Right renal pelvis (tissue), 4 donors: ENCODE results near the gene ANO9. TPM values are rescaled to one million over a fixed set of nuclear protein-coding genes. Genes with fewer than 3 reads are reported as not detected.

Source experiments
- DNase-seq, 4 donors: peaks; one replicate each; pipeline ENCODE4 v3.0.0-alpha.2; 2013; ENCODE audit warnings: low read depth in 4 of 4, low spot score in 3 of 4, missing footprints in 1 of 4
- polyA plus RNA-seq, 4 donors: library from polyadenylated mRNA; unstranded; fragments of 120-200 nt; gene quantifications; one replicate each; pipeline ENCODE4 v1.2.1, GENCODE V29; 2013; ENCODE audit not compliant: insufficient read length in 4 of 4

ANO9 gene
- polyA plus RNA-seq, 4 donors = 7.8 to 12.7 (median 9.6) TPM

DNA sequence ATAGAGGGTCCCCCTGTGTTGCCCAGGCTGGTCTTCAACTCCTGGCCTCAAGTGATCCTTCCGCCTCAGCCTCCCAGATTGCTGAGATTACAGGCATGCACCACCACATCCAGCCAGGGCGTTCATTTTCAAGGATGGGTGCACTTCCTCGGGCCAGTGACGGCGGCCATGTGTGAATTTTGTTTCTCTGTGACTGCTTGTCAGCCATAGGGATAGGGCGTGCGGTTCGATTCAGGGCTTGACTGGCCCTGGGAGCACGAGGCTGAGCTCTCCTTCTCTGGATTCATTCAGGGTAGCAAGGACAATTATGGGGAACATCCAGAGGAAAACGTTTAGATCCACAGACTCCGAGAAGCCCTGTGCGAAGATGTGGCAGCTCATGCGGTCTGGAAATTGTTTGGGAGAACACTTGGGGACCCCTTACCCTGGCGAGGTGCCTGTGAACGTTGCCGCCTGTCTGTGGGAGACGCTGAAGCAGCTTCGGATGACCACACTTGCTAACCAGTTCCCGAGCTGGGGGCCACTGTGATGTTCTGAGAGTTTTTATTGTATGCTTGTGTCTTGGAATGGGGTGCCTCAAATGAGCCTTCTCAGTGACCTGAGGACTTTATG, 11.2 kb upstream of the ANO9 start:
- no peak for DNase-seq

DNA sequence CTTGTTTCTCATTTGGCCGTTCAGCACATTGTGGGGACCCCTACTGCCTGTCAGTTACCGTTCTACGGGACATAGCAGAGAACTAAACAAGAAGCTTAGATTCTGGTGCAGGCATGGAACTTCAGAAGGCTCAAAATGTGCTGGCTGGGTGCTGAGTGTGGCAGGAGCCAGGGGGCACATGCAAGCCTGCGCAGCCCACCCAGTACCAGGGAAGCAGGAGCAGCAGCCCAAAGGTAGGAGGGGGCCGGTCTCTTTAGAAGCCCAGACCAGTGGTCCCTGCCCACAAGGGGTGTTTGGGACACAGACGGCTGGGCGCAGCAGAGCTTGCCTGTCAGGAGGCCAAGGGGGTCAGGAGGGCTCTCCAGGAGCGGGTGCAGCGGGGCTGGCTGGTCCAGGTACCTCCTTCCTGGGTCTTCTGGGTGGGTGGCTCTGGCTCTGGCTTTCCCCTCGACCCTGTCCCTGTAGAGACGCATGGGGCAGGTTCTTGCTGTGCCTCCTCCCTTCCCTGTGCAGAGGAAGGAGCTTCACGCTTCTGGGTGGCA, 10.5 kb upstream of the ANO9 start:
- no peak for DNase-seq

DNA sequence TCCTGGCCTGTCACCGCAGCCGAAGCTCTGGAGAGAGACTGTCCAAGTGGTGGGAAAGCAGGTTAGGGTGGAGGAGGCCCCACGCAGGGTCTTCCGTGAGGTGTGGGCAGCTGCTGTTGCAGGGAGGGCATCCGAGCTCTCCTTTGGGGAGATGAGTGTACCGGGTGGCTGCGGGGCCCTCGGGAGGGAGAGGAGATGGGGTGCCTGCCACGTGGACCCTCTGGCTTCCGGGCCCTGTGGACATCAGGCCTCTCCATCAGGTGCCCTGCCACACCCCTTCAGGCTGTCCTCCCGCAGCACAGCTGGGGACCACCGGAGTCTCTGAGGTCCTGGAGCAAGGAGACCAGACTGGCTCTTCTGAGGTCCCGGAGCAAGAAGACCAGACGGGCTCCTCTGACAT, 9.9 kb upstream of the ANO9 start:
- DNase-seq = no peak

DNA sequence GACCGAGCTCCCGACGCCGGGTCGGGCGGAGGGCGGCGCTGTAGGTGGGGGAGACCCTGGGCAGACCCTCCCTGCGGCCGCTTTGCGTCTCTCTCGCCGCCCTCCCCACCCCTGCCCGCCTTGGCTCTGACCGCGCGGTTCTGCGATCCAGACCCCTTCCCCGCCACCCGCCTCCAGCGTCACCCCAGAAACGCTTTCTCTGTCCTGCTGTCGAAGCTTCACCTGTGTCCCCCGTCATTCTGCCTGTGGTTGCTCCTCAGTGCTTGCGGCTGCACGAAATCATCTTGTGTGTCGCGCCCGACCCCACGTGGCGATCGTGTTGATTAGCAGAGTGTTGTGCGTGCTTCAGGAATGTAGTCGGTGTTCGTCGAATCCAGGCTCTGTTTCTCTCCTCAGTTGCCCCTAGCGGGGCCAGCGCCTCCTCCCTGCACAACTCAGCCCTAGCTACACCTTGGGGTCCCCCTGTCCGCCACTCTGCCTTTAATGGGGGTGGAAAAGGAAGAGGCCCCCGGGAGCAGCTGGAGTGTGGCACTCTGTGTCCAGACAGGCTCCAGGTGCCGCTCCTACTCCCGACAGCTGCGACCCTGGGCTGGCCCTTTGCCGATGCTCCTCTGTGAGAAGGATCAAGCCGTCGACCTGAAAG, 9.1 kb upstream of the ANO9 start:
- no peak for DNase-seq

DNA sequence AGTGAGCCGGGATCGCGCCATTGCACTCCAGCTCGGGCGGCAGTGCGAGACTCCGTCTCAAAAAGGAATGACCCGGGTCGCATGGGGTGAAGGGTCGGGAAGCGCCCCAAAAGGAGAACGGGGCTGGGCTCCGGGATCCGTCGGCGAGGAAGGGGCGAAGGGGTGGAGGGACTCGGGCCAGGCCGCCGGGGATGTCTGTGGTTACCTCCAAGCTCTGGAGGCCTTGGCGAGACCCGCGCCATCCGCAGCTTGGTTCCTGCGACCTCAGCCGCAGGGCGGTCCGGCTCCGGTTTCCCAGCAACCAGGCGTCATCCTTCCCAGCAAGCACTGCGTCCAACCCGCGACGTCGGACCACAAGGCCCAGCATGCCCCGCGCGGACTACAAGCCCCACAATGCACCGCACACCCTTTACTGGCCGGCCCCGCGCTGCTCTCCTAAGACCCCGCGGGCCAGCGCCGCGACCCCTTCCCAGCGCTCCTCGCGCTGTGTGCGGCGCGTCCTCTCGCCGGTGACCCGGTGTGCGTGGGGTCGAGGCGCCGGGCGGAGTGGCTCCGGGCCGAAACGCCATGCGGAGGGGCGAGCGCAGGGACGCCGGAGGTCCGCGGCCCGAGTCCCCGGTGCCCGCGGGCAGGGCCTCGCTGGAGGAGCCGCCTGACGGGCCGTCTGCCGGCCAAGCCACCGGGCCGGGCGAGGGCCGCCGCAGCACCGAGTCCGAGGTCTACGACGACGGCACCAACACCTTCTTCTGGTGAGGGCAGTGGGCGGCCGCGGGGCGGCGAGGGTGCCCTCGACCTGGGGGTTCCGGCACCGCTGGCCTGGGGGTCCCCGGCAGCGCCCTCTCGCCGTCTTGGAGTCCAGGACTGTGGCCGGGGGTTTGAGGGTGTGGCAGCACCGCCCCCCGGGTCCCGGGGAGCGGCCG, 8.3 kb upstream of the ANO9 start, which contains the start of gene PTDSS2:
PTDSS2 (plus strand) TSS at position 391 of the 920 bp plus-strand sequence; CDS start at position 568, 177 bp downstream.
- DNase-seq = peak; percentile 88 to 93 (median 92)

- DNase-seq = peak; percentile 80 to 86 (median 84)
Measured at GRCh38 chr11:447923-448731, 6.3 kb upstream of the ANO9 start.

DNA sequence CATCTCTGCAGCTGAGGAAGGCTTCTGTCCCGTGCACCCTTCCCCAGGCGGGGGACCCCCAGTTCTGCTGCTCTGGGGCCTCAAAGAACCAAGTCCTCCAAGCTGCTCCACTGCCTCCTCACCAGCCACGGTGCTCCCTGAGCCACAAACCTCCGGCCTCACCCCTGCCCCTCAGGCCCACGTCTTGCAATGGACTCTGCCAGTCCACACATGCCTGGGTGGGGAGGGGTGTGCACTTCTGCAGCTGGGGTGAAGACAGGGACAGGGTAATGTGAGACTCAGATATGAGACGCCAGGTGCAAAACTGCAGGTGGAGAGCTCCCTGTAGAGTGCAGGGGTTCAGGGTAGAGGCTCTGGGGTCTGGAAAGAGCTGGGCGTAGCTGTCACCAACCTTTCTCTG, 5.1 kb upstream of the ANO9 start:
- DNase-seq = no peak

DNA sequence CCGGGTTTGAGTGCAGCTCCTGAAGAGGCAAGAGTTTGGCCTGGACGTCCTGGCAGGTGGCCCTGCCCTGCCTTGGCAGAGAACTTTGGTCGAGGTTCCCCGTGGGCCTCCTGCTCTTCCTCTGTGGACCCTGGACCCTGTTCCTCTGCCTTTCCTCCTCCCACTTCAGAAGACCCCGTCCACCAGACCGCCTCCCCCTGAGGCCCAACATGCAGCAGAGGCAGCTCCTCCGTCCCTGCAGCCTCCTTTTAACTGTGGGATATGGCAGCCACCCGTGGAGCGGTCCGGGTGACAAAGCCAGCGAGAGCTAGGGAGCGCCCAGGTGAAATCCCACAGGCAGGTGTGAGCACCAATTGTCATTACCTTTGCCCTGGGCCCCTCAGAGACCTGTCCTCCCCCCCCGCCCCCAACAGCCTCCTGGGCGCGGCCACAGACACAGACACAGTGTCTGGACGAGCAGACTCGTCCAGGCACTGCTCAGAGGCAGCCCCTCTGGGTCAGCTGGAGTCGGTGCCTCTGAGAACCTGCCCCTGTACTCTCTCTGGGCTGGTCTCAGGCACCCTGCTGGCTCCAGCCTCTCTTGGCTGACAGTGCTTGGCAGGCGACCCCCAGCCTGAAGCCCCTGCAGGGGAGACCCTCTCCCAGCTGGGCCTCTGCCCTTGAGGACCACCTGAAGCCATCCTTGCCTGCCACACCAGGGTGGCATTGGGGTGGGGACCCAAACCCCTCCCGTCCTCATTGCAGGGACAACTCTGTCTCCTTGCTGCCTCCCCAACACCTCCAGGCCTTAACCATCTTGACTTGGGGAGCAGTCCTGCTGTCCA, 4.2 kb upstream of the ANO9 start:
- no peak for DNase-seq

DNA sequence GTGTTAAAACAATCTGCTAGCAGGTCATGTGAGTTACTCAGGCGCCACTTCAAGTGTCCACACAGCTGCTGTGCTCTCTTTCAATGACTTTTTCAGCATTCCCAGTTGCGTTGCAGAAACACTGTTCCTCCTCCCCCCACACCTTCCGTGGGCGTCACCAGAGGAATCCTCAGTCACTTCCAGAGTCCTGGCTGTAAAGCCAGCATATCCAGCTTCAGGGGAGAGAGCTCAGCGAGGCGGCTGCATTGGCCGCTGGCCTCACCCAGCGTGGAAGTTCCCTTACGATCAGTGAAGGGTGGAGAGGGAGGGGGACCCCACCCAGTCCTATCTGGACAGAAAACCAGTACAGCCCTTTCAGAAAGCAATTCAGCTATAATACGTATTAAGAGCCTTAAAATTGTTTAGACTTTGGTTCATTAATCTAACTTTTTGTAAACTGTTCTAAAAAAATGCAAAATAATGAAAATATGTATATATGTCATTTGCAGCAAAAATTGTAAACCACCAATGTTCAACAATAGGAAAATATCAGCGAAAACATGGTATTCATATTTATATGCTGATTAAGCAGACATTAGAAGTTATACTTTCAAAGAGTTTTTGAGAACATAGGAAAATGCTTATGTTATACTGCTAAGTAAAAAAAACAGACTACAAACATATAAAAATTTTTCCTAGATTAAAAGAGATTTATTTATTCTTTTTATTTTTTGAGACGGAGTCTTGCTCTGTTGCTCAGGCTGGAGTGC, 2.8 kb upstream of the ANO9 start:
- no peak for DNase-seq

GRCh38 chr11:443542-444199, 1.9 kb upstream of the ANO9 start:
- DNase-seq = no peak

DNA sequence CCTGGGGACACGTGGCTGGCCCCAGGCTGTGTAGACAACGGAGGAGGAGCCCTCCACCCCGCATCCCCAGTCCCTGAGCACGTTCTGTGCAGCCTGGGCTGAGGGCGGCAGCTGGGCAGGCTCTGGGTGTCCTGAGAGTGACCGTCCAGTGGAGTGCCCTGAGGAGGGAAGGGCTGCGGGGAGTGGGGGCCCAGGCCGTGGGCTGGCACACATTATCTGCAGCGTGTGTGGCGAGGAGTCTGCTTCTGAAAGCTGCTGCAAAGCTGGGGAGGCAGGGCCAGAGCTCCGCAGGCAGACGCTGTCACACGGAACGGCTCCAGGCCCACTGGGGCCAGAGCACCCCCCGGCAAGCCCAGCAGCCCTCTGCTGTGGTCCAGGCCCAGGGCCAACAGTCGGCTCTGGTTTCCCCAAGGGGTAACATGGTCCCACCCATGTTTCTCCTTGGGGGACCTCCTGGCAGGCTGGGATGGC, 835 bp upstream of the ANO9 start:
- DNase-seq = no peak

DNA sequence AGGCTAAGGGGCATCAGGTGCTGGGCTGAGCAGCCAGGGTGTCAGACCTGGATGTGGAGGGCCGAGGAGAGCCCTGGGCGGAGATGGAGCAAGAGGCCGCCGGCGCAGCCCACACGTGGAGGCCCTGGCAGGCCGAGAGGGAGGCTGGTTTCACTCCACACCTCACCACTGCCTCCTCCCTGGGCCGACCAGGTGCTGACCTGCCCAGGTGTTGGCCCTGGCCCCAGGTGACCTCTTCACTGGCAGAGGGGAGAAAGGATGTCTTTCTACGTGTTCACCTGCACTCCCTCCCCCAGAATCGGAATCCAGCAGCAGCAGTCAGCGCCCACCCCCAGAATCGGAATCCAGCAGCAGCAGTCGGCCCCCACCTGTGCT, 781 bp downstream of the ANO9 start:
- DNase-seq = no peak

DNA sequence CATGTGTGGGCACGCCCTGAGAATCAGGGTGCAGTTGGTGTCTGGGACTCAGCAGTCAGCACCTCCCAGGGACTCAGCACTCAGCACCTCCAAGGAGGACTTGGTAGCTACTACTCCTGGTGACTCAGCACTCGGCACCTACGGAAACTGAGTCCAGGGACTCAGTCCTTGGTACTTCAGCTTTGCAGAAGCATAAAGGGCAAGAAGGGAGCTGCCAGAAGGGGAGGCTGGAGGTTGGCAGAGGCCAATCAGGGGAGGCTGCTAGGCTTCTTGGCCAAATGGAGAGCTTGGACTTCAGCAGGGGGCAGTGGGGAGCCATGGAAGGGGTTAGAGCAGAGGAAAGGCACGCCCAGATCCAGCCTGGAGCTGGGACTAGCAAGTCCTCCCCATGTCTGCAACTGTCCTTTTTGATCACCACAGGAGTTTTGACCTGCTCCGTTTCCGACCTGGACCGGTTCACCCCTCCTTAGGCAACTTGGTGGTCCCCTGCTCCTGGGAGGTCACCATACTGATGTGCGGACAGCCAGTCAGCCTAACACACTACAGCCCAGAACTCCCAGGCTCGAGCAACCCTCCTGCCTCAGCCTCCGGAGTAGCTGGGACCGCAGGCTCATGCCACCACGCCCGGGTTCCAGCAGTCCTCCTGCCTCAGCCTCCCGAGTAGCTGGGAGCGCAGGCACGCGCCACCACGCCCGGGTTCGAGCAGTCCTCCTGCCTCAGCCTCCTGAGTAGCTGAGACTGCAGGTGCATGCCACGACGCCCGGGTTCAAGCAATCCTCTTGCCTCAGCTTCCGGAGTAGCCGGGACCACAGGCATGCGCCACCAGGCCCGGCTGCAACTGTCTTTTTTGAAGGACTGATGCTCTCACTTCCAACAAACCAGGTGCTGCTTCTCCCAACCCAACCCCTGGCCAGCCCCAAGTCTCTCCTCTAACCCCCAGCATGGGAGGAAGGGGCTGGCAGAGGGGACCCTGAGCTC, 1.5 kb downstream of the ANO9 start:
- no peak for DNase-seq

GRCh38 chr11:439315-440064, 2.3 kb downstream of the ANO9 start:
- no peak for DNase-seq

DNA sequence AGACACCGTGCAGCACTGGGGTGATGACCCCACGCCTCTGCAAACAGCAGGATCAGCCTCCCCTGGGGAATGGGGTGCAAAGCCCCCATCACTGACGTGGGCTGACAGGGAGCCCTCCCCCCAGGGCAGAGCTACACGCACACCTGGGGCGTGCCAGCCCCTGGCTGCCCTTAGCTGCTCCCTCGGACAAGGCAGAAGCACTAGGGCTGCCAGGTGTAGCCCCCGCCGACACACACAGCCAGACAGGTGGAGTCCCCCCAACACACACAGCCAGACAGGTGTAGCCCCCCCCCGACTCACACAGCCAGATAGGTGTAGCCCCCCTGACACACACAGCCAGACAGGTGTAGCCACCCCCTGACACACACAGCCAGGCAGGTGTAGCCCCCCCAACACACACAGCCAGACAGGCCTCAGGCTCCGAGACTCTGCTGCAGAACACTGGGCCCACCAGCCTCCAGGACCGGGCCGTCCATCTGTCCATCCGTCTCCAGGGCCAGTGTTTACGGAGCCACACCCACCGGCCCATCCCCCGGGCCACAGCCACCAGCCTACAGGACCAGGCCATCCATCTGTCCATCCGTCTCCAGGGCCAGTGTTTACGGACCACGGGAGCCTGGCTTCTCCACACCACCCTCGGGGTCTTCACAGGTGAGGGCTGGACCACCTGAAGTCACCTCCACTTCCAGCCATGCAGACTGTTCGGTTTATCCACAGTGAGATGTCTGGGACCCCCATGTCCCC, 3.5 kb downstream of the ANO9 start:
- DNase-seq = no peak
